GM18868 (cell line): ENCODE data around the gene CACNB2.

Source experiments
- ATAC-seq: cut with Tn5 transposase; IDR thresholded peaks from one replicate; pipeline ENCODE4 v1.9.1; 2021; ENCODE audit warnings: mild to moderate bottlenecking, moderate library complexity; ENCODE audit not compliant: unreplicated experiment

Gene CACNB2

GRCh38 chr10:18224626-18225445, 84.6 kb downstream of the CACNB2 start:
- ATAC-seq: no peak

GRCh38 chr10:18226336-18226735, 86.1 kb downstream of the CACNB2 start:
- no peak for ATAC-seq

GRCh38 chr10:18229826-18230225, 89.6 kb downstream of the CACNB2 start:
- no peak for ATAC-seq

DNA sequence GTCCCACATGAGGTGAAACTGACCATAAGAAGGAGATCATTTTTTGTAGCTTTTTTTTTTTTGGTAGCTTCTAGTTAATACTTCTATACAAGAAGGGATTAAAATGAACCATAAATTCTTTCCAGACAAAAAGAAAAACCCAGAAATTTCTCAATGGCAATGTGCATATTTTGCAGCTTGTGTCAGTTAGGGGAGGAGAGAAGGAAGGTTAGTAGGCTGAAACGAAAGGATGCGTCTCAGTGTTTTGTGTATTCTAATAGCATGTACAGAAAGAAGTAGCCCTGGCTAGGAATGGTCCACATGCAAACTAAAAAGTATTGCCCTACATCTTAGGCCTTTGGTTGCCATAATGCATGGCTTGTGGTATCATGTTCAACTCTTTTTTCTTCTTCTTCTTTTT, 90.6 kb downstream of the CACNB2 start:
- ATAC-seq: no peak

DNA sequence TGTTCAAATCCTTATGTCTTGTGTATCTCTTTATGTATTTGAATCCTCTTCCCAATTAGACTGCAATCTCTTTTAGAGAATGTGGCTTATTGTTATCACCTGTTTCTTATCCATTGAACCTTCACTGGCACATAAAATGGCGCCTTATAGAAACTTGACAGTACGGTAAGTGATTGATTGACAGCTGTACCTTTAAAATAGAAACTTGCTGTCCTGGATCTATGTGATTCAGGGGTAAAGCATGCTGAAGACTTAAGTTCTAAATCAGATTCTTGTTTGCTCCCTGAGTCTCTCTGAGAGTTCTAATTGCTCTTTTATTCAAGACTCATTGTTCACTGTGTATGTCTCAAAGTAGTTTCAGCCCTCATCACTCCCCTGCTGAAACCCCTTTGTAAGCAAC, 91.3 kb downstream of the CACNB2 start:
- no peak for ATAC-seq

DNA sequence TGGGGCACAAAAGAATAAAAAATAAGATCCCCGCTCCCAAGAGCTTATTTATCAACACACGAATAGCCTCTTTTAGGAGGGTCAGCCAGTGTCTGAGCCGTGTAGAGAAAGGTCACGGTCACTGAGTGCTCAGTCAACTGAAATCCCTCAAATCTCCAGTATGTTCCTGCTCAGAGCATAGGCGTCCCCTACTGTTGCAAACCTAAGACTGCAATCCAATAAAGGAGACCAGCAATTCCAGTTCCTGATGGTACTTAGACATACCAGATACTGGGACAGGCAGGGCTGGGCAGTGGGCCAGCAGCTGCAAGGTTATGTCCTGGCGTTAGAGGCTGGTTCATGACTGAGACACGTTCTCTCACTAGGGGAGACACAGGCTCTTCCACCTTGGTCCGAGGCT, 93.6 kb downstream of the CACNB2 start:
- ATAC-seq: no peak

GRCh38 chr10:18235477-18235876, 95.3 kb downstream of the CACNB2 start:
- ATAC-seq: no peak

DNA sequence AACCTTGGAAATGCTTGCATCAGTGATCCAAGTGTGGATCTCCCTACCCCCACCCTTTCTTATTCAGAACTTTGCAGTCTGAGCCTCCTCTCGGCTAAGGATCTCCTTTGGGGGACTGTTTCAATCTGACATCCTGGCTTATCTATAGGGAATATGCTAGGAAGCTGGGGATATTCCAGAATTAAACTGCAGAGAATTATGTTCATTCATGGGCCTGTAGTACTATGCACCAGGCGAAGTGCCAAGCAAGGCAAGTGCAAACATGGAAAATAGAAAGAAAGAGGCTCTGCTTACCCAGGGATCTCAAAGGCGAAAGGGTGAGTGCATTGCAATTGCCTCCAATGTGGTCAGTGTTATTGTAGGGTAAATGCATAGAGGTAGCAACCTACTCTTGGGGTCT, 96.5 kb downstream of the CACNB2 start:
- no peak for ATAC-seq

- ATAC-seq: peak; percentile 61
Observed at GRCh38 chr10:18238870-18239485, 98.8 kb downstream of the CACNB2 start.

GRCh38 chr10:18240185-18240882, 100.1 kb downstream of the CACNB2 start:
- ATAC-seq: no peak

- ATAC-seq: no peak
Observed at GRCh38 chr10:18246967-18247366, 106.7 kb downstream of the CACNB2 start.

- ATAC-seq: no peak
Observed at GRCh38 chr10:18252086-18252485, 111.9 kb downstream of the CACNB2 start.

DNA sequence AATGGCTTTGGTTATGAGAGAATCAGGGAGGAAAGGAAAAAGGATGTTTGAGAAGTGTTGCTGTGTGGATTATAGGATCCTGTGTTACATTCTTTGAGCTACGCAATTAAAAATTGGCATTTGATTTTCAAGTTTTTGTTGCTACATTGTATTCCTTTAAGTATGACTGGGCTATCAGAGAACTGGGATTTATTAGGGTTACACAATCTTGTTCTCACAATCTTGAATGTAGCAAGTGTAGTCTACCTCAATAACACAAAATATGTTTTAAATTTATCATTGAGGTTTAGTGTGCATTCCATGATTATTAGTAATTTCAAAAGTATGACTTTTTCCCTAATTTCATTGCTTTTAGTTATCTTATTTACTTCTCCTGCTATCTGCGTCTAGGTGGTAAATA, 113.9 kb downstream of the CACNB2 start:
- no peak for ATAC-seq

DNA sequence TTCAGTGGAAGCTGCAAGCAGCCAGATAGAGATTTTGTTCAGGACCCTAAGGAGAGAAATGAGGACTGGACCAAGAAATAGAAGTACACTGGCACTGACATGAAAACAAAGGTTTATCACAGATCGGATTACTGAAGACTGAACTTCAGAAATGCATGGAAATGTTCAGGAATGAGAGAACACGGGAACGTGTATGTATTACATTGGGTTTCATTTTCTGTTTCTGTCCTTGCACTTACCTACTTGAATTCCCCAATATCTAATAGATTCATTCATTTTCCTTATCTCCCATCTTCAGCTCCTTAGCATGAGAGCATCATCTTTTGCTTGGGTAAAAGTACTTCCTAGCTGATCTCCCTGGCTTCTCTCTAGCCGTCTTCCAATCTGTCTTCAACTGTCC, 114.5 kb downstream of the CACNB2 start:
- ATAC-seq: no peak

GRCh38 chr10:18260310-18260922, 120.2 kb downstream of the CACNB2 start:
- no peak for ATAC-seq

GRCh38 chr10:18261063-18261610, 120.9 kb downstream of the CACNB2 start:
- ATAC-seq: no peak

DNA sequence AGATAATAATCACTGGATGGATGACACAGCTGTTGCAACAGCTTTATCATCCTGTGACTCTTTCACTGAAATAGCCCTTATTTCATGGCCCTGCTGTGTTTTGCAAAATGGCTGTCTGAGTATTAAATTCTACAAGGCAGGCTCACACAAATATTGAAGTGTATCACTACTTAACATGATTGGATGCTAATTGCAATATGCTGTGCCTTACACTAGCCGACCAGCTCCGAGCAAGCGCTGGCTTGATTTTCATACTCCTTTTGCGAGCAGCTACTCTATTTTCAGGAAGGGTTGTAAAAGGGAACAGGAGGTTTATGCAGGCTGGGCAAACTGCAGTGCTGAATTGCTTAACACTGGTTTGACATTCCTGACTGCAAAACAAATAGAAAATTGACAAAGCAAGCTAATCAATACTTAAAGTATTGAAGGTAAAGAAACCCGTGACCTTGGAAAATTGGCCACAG, 121.6 kb downstream of the CACNB2 start:
- no peak for ATAC-seq

DNA sequence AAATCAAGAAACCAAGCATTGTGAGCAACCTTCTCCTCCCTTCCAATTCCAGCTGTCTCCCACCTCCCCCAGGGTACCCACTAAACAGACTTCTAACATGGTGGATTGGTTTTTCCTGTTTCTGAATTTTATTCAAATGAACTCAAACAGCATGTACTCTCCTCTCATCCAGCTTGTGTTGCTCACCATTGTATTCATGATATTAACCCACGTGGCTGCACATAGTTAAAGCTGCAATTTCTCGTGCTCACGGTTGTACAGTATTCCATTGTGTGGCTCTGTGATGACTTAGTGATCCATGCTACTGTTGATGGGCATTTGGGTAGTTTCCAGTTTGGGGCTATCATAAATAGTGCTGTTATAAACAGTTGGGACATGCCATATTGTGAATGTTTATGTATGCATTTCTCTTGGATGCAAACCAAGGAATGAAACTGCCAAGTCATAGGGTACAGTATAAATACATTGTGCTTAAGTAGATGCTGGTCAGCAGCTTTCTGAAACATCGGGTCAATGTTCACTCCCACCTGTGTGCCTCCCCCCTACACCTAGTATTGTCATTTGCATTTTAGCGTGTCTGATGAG, 124.3 kb downstream of the CACNB2 start:
- ATAC-seq: no peak

- no peak for ATAC-seq
Observed at GRCh38 chr10:18268005-18268404, 127.8 kb downstream of the CACNB2 start.

DNA sequence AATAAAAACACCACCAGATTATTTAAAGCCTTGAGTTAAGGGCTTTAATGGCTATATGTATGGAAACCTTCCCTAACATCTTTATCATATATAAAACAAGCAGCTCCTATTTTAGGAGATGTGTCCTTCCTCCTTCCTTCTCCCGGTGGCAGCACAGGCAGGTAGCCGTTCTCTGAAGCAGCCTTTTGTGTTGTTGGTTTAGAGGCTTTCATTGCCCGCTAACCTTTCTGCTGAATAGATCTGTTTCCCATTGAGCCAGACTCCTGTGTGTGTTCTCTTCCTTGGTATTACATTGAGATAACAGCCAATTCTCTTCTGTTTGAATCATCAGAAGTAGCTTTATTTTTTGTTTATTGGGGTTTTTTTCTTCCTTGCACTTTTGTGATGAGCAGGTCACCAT, 131.3 kb downstream of the CACNB2 start:
- ATAC-seq: no peak

DNA sequence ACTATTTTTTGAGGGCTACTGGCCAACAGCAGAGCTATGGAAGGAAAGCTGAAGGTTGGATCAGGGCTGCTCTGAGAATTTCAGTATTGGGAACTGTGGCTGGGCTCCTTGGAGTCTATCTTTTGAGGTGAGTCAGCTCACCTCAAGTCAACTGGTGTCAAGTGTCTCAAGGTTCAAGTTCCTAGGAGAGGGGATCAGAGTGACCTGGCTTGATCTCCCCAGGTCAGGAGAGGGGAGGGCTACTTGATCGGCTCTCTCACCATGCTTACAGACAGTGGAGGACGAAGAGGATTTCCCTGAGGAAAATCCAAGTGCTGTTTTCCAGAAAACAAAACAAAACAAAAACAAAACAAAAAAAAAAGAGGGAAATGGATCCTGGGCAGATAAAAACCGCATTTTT, 132.8 kb downstream of the CACNB2 start:
- no peak for ATAC-seq
